ENCODE data around the gene PARVA. TPM values are rescaled to one million over a fixed set of nuclear protein-coding genes. Genes with fewer than 3 reads are reported as not detected.

Gene PARVA
- total and polyA plus RNA-seq, 4 donors = 3.1 to 11.7 (median 11.2) TPM

DNA sequence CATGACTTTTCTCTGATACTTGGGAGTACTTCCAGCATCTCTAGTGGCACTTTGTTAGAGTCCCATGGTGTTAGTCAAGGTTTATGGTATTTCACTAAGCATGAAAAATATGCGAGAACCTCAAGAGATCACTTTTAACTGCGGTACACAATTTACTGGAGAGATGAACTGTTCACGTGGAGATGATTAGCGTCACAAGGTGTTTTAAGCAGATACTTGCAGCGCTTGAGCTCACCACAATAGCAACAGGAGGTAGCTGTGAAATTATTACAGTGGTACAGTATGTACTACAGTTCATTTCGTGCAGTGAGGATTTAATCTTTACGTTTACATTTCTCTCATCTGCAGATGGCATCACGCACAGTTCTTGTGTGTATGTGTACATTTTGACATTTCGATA, 4.5 kb downstream of the PARVA start:
- H3K4me1 ChIP-seq (ENCODE audit: control insufficient read depth in 4 of 4, insufficient read depth in 4 of 4, low read length in 3 of 4) = peaks cover 0 to 9% (median 1%) of the 10 kb centered on the region in 4 donors
- no peaks in the 10 kb centered on the region for H3K27me3 ChIP-seq (ENCODE audit: control insufficient read depth in 4 of 4, insufficient read depth in 4 of 4, low read length in 3 of 4)
- H3K4me3 ChIP-seq (ENCODE audit: low read depth in 1 of 3, low read length in 3 of 3) = no peak overlapping the region
- H3K27ac ChIP-seq (ENCODE audit: low read depth in 1 of 2, low read length in 2 of 2) = no peak overlapping the region
- WGBS = 94% methylated on average over 9 of the region's 9 CpGs
- TF ChIP-seq HNF4G (IDR thresholded peaks at IDR 0.05) = no peak
- no peak for TF ChIP-seq JUND (IDR thresholded peaks at IDR 0.05)
- no peak for TF ChIP-seq HNF4A (conservative IDR thresholded peaks at IDR 0.05)
- no peak for TF ChIP-seq CTCF (IDR thresholded peaks at IDR 0.05; ENCODE audit: low read depth, low read length, missing input control)
- TF ChIP-seq FOXA2 (IDR thresholded peaks at IDR 0.05) = no peak
- TF ChIP-seq SP1 (IDR thresholded peaks at IDR 0.05) = no peak
- TF ChIP-seq TAF1 (conservative IDR thresholded peaks at IDR 0.05) = no peak
- no peak for TF ChIP-seq EGR1 (IDR thresholded peaks at IDR 0.05; ENCODE audit: low read depth in 2 of 2)
- no peak for TF ChIP-seq RXRA (IDR thresholded peaks at IDR 0.05)
- TF ChIP-seq, protein P1, sequence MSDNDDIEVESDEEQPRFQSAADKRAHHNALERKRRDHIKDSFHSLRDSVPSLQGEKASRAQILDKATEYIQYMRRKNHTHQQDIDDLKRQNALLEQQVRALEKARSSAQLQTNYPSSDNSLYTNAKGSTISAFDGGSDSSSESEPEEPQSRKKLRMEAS (IDR thresholded peaks at IDR 0.05) = no peak
- H3K9ac ChIP-seq (ENCODE audit: low read depth in 1 of 2, low read length in 2 of 2) = no peak overlapping the region
- no peak for DNase-seq (ENCODE audit: low spot score)
- no peaks in the 10 kb centered on the region for H3K9me3 ChIP-seq (ENCODE audit: control insufficient read depth in 4 of 4, low read length in 3 of 4)
- peaks cover 0 to 4% (median 1%) of the 10 kb centered on the region in 4 donors for H3K36me3 ChIP-seq (ENCODE audit: control insufficient read depth in 4 of 4, insufficient read depth in 3 of 4, low read depth in 1 of 4, low read length in 3 of 4)

GRCh38 chr11:12382451-12382850, 5.1 kb downstream of the PARVA start:
- no peak overlapping the region for H3K9ac ChIP-seq (ENCODE audit: low read depth in 1 of 2, low read length in 2 of 2)
- H3K27ac ChIP-seq (ENCODE audit: low read depth in 1 of 2, low read length in 2 of 2) = no peak overlapping the region
- no peak overlapping the region for H3K4me3 ChIP-seq (ENCODE audit: low read depth in 1 of 3, low read length in 3 of 3)
- TF ChIP-seq YY1 (IDR thresholded peaks at IDR 0.05) = no peak
- no peak for TF ChIP-seq TAF1 (conservative IDR thresholded peaks at IDR 0.05)
- no peak for TF ChIP-seq SP1 (IDR thresholded peaks at IDR 0.05)
- TF ChIP-seq, protein P2, sequence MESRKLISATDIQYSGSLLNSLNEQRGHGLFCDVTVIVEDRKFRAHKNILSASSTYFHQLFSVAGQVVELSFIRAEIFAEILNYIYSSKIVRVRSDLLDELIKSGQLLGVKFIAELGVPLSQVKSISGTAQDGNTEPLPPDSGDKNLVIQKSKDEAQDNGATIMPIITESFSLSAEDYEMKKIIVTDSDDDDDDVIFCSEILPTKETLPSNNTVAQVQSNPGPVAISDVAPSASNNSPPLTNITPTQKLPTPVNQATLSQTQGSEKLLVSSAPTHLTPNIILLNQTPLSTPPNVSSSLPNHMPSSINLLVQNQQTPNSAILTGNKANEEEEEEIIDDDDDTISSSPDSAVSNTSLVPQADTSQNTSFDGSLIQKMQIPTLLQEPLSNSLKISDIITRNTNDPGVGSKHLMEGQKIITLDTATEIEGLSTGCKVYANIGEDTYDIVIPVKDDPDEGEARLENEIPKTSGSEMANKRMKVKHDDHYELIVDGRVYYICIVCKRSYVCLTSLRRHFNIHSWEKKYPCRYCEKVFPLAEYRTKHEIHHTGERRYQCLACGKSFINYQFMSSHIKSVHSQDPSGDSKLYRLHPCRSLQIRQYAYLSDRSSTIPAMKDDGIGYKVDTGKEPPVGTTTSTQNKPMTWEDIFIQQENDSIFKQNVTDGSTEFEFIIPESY (IDR thresholded peaks at IDR 0.05) = no peak
- TF ChIP-seq HNF4G (IDR thresholded peaks at IDR 0.05) = no peak
- no peak for TF ChIP-seq NR2F2 (IDR thresholded peaks at IDR 0.05)
- no peak for TF ChIP-seq FOXA2 (IDR thresholded peaks at IDR 0.05)
- TF ChIP-seq ATF3 (IDR thresholded peaks at IDR 0.05) = no peak
- DNase-seq (ENCODE audit: low spot score) = no peak
- 90% methylated on average over 1 of the region's 1 CpG for WGBS
- no peaks in the 10 kb centered on the region for H3K27me3 ChIP-seq (ENCODE audit: control insufficient read depth in 4 of 4, insufficient read depth in 4 of 4, low read length in 3 of 4)
- peaks cover 0 to 4% (median 1%) of the 10 kb centered on the region in 4 donors for H3K36me3 ChIP-seq (ENCODE audit: control insufficient read depth in 4 of 4, insufficient read depth in 3 of 4, low read depth in 1 of 4, low read length in 3 of 4)
- no peaks in the 10 kb centered on the region for H3K9me3 ChIP-seq (ENCODE audit: control insufficient read depth in 4 of 4, low read length in 3 of 4)
- H3K4me1 ChIP-seq (ENCODE audit: control insufficient read depth in 4 of 4, insufficient read depth in 4 of 4, low read length in 3 of 4) = peaks cover 0 to 5% (median 0%) of the 10 kb centered on the region in 4 donors

DNA sequence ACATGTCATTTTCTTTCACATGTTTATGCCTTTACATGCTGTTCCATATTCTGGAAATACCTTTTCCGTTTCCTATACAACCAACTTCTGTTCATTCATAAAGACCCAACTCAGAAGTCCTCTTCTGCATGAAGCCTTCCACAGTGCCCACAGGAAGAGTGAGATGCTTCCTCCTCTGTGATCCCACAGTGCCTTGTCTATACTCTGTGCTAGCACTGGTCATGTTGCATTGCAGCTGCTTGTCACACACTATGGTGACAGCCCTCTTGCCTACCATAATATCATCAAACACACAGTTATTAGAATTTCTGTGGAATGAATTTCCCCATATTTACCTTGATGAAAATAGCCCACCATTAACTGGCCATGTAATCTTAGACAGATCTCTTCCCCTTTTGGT, 8.9 kb downstream of the PARVA start:
- Histone ChIP-seq H3K27me3 (ENCODE audit: control insufficient read depth in 4 of 4, insufficient read depth in 4 of 4, low read length in 3 of 4) (no peaks in the 10 kb centered on the region), H3K9ac (ENCODE audit: low read depth in 1 of 2, low read length in 2 of 2) (no peak overlapping the region), H3K36me3 (ENCODE audit: control insufficient read depth in 4 of 4, insufficient read depth in 3 of 4, low read depth in 1 of 4, low read length in 3 of 4) (peaks cover 0 to 3% (median 0%) of the 10 kb centered on the region in 4 donors), H3K4me1 (ENCODE audit: control insufficient read depth in 4 of 4, insufficient read depth in 4 of 4, low read length in 3 of 4) (peaks cover 0 to 12% (median 2%) of the 10 kb centered on the region in 4 donors), H3K4me3 (ENCODE audit: low read depth in 1 of 3, low read length in 3 of 3) (no peak overlapping the region), H3K27ac (ENCODE audit: low read depth in 1 of 2, low read length in 2 of 2) (no peak overlapping the region), H3K9me3 (ENCODE audit: control insufficient read depth in 4 of 4, low read length in 3 of 4) (no peaks in the 10 kb centered on the region)
- DNase-seq (ENCODE audit: low spot score) = no peak
- 94% methylated on average over 1 of the region's 1 CpG for WGBS
- no peak for TF ChIP-seq SP1 (IDR thresholded peaks at IDR 0.05)
- no peak for TF ChIP-seq CTCF (IDR thresholded peaks at IDR 0.05; ENCODE audit: low read depth, low read length, missing input control)
- no peak for TF ChIP-seq TAF1 (conservative IDR thresholded peaks at IDR 0.05)
- TF ChIP-seq, protein P1 (IDR thresholded peaks at IDR 0.05) = no peak
- TF ChIP-seq GABPA (IDR thresholded peaks at IDR 0.05 in 1 of 2, conservative IDR thresholded peaks at IDR 0.05 in 1 of 2) = no peak
- TF ChIP-seq RAD21 (IDR thresholded peaks at IDR 0.05) = no peak
- no peak for TF ChIP-seq RXRA (IDR thresholded peaks at IDR 0.05)
- no peak for TF ChIP-seq ATF3 (IDR thresholded peaks at IDR 0.05)

All from liver (tissue), 9 donors.